Liver (tissue), 9 donors: ENCODE data around the gene ADAM29. TPM values are rescaled to one million over a fixed set of nuclear protein-coding genes. Genes with fewer than 3 reads are reported as not detected.

Experiments used
- DNase-seq: peaks from one replicate; pipeline ENCODE4 v3.0.0-alpha.2; 2017; ENCODE audit warnings: low spot score
- H3K27ac ChIP-seq, 2 donors: one replicate each; pipeline ENCODE4 v1.7.0; 2013; ENCODE audit warnings: inconsistent platforms in 2 of 2, low read length in 2 of 2, control low read depth in 1 of 2, low read depth in 1 of 2, mild to moderate bottlenecking in 1 of 2
- H3K27me3 ChIP-seq, 4 donors: one replicate each; pipeline versions ENCODE4 v1.6.1 to v1.7.0; 2013; ENCODE audit warnings: low read length in 3 of 4, inconsistent platforms in 1 of 4, mild to moderate bottlenecking in 1 of 4, moderate library complexity in 1 of 4; ENCODE audit not compliant: control insufficient read depth in 4 of 4, insufficient read depth in 4 of 4
- H3K36me3 ChIP-seq, 4 donors: one replicate each; pipeline versions ENCODE4 v1.6.1 to v1.7.0; 2013; ENCODE audit warnings: low read length in 3 of 4, mild to moderate bottlenecking in 3 of 4, low read depth in 1 of 4, moderate library complexity in 1 of 4; ENCODE audit not compliant: control insufficient read depth in 4 of 4, insufficient read depth in 3 of 4
- H3K4me1 ChIP-seq, 4 donors: one replicate each; pipeline versions ENCODE4 v1.6.1 to v1.7.0; 2013; ENCODE audit warnings: low read length in 3 of 4, mild to moderate bottlenecking in 3 of 4, moderate library complexity in 1 of 4; ENCODE audit not compliant: control insufficient read depth in 4 of 4, insufficient read depth in 4 of 4
- H3K4me3 ChIP-seq, 3 donors: one replicate each; pipeline versions ENCODE4 v1.6.1 to v1.7.0; 2013; ENCODE audit warnings: low read length in 3 of 3, control low read depth in 1 of 3, low read depth in 1 of 3, mild to moderate bottlenecking in 1 of 3
- H3K9ac ChIP-seq, 2 donors: one replicate each; pipeline ENCODE4 v1.7.0; 2013; ENCODE audit warnings: low read length in 2 of 2, mild to moderate bottlenecking in 2 of 2, moderate library complexity in 2 of 2, control low read depth in 1 of 2, low read depth in 1 of 2
- H3K9me3 ChIP-seq, 4 donors: one replicate each; pipeline versions ENCODE4 v1.6.1 to v1.7.0; 2013; ENCODE audit warnings: low read length in 3 of 4; ENCODE audit not compliant: control insufficient read depth in 4 of 4
- ATF3 ChIP-seq: IDR thresholded peaks from 2 replicates; pipeline ENCODE4 v1.6.1; 2016; ENCODE audit warnings: antibody characterized with exemption
- CTCF ChIP-seq: fragments of 150-350 bp; IDR thresholded peaks from 2 replicates; pipeline ENCODE4 v1.5.1; 2017; ENCODE audit warnings: improper control_type of control experiment, low read depth, low read length; ENCODE audit not compliant: missing input control
- EGR1 ChIP-seq, 2 donors: IDR thresholded peaks; 2 replicates each; pipeline ENCODE4 v1.6.1; 2016 to 2018; ENCODE audit warnings: antibody characterized with exemption in 2 of 2, low read depth in 2 of 2
- FOXA1 ChIP-seq: IDR thresholded peaks from 2 replicates; pipeline ENCODE4 v1.6.1; 2016; ENCODE audit warnings: antibody characterized with exemption
- FOXA2 ChIP-seq: IDR thresholded peaks from 2 replicates; pipeline ENCODE4 v1.6.1; 2016; ENCODE audit warnings: antibody characterized with exemption
- HNF4A ChIP-seq, 2 donors: conservative IDR thresholded peaks; 2 replicates each; pipeline ENCODE4 v1.6.1; 2016; ENCODE audit warnings: antibody characterized with exemption in 2 of 2, mild to moderate bottlenecking in 2 of 2
- HNF4G ChIP-seq: IDR thresholded peaks from 2 replicates; pipeline ENCODE4 v1.6.1; 2016; ENCODE audit warnings: antibody characterized with exemption
- JUND ChIP-seq, 2 donors: IDR thresholded peaks; 2 replicates each; pipeline ENCODE4 v1.6.1; 2016; ENCODE audit warnings: antibody characterized with exemption in 2 of 2
- MAX ChIP-seq: IDR thresholded peaks from 2 replicates; pipeline ENCODE4 v1.6.1; 2016; ENCODE audit warnings: antibody characterized with exemption
- NR2F2 ChIP-seq: IDR thresholded peaks from 2 replicates; pipeline ENCODE4 v1.6.1; 2016; ENCODE audit warnings: antibody characterized with exemption
- RAD21 ChIP-seq, 2 donors: IDR thresholded peaks; 2 replicates each; pipeline ENCODE4 v1.6.1; 2016; ENCODE audit warnings: antibody characterized with exemption in 2 of 2, mild to moderate bottlenecking in 2 of 2
- REST ChIP-seq: IDR thresholded peaks from 2 replicates; pipeline ENCODE4 v1.6.1; 2016; ENCODE audit warnings: antibody characterized with exemption, mild to moderate bottlenecking
- RXRA ChIP-seq, 2 donors: IDR thresholded peaks; 2 replicates each; pipeline ENCODE4 v1.6.1; 2017 to 2018; ENCODE audit warnings: antibody characterized with exemption in 2 of 2, mild to moderate bottlenecking in 1 of 2
- SP1 ChIP-seq: IDR thresholded peaks from 2 replicates; pipeline ENCODE4 v1.6.1; 2018; ENCODE audit warnings: antibody characterized with exemption, mild to moderate bottlenecking
- TAF1 ChIP-seq: conservative IDR thresholded peaks from 2 replicates; pipeline ENCODE4 v1.6.1; 2016; ENCODE audit warnings: antibody characterized with exemption, mild to moderate bottlenecking
- YY1 ChIP-seq: IDR thresholded peaks from 2 replicates; pipeline ENCODE4 v1.6.1; 2016; ENCODE audit warnings: antibody characterized with exemption, mild to moderate bottlenecking
- ZBTB33 ChIP-seq: IDR thresholded peaks from 2 replicates; pipeline ENCODE4 v1.6.1; 2016; ENCODE audit warnings: antibody characterized with exemption
- WGBS: extraction: QIAGEN DNeasy Blood & Tissue Kit; methylation state at CpG from one replicate; pipeline ENCODE4 v1.1.7; 2013; 5-methylcytosine and 5-hydroxymethylcytosine counted together
- polyA plus RNA-seq, 2 donors: library from polyadenylated mRNA; stranded (reverse) in 1 of 2; unstranded in 1 of 2; fragments of 200-250 nt in 1 of 2; fragments of >200 nt in 1 of 2; fragmentation: Nextera tagmentation in 1 of 2; extraction: Ambion mirVana in 1 of 2; gene quantifications; one replicate each; pipeline versions ENCODE4 v1.2.1 to v1.2.3, GENCODE V29; 2013 to 2015
- total RNA-seq, 2 donors: library from RNA; depleted of rRNA; stranded (reverse); fragments of >200 nt; gene quantifications; one replicate each; pipeline ENCODE4 v1.2.3, GENCODE V29; 2014
- donor health status: healthy.
- donor health status: healthy.
- donor health status: healthy.
- donor health status: healthy.
- donor health status: healthy.

The ADAM29 gene
- total and polyA plus RNA-seq, 4 donors = not detected

- 85% methylated on average over 4 of the region's 4 CpGs for WGBS
- no peak for DNase-seq
Observed at GRCh38 chr4:174934360-174934759, 16.2 kb downstream of the ADAM29 start.

GRCh38 chr4:174935607-174936006 lies 17.4 kb downstream of the ADAM29 start:
- WGBS = 53% methylated on average over 2 of the region's 2 CpGs
- H3K27ac ChIP-seq = no peak overlapping the region
- H3K36me3 ChIP-seq = no peaks in the 10 kb centered on the region
- H3K4me3 ChIP-seq = no peak overlapping the region
- no peak overlapping the region for H3K9ac ChIP-seq
- no peaks in the 10 kb centered on the region for H3K4me1 ChIP-seq
- no peak for TF ChIP-seq FOXA2
- no peak for TF ChIP-seq FOXA1
- TF ChIP-seq REST = no peak
- TF ChIP-seq ATF3 = no peak
- no peak for TF ChIP-seq ZBTB33
- no peak for TF ChIP-seq RAD21 (IDR thresholded peaks at IDR 0.05)
- no peak for TF ChIP-seq CTCF
- TF ChIP-seq EGR1 (IDR thresholded peaks at IDR 0.05; ENCODE audit: low read depth in 2 of 2) = no peak
- TF ChIP-seq HNF4A (conservative IDR thresholded peaks at IDR 0.05) = no peak
- TF ChIP-seq RXRA (IDR thresholded peaks at IDR 0.05) = no peak
- TF ChIP-seq TAF1 = no peak
- TF ChIP-seq JUND (IDR thresholded peaks at IDR 0.05) = no peak
- no peak for TF ChIP-seq NR2F2
- no peak for TF ChIP-seq SP1
- TF ChIP-seq YY1 = no peak
- no peak for TF ChIP-seq MAX
- TF ChIP-seq HNF4G = no peak
- peaks cover 0 to 2% (median 0%) of the 10 kb centered on the region in 4 donors for H3K9me3 ChIP-seq
- H3K27me3 ChIP-seq = peaks cover 0 to 4% (median 0%) of the 10 kb centered on the region in 4 donors
- no peak for DNase-seq

More at GRCh38 chr4:174934360-174934759, 16.2 kb downstream of the ADAM29 start:
- no peaks in the 10 kb centered on the region for H3K27me3 ChIP-seq
- no peak overlapping the region for H3K27ac ChIP-seq
- no peaks in the 10 kb centered on the region for H3K36me3 ChIP-seq
- TF ChIP-seq TAF1 (no peak), RXRA (IDR thresholded peaks at IDR 0.05) (no peak), FOXA2 (no peak), EGR1 (IDR thresholded peaks at IDR 0.05; ENCODE audit: low read depth in 2 of 2) (no peak), YY1 (no peak), NR2F2 (no peak), HNF4A (conservative IDR thresholded peaks at IDR 0.05) (no peak), ATF3 (no peak), HNF4G (no peak)
- H3K4me3 ChIP-seq = no peak overlapping the region
- peaks cover 0 to 2% (median 0%) of the 10 kb centered on the region in 4 donors for H3K9me3 ChIP-seq
- no peaks in the 10 kb centered on the region for H3K4me1 ChIP-seq
- no peak overlapping the region for H3K9ac ChIP-seq
